Fibroblast of mammary gland (primary cell): ENCODE results near the gene LEUTX.
"Not testable (repeated sequence)": the region's sequence is repeated elsewhere in the genome, so short reads cannot be mapped to it uniquely, and the experiment has no call there.

Experiments
- DNase-seq: peaks from one replicate; pipeline ENCODE4 v3.0.0-alpha.2; 2010; ENCODE audit warnings: low read depth
- H3K4me3 ChIP-seq: 2 replicates; pipeline ENCODE4 v1.5.1; 2011; ENCODE audit warnings: low read depth, mild to moderate bottlenecking, low read length, moderate library complexity; ENCODE audit not compliant: control insufficient read depth
- TF ChIP-seq, protein P1 (sequence below): conservative IDR thresholded peaks from 2 replicates; pipeline ENCODE4 v1.5.1; 2011; ENCODE audit warnings: low read depth, low read length, inconsistent platforms; ENCODE audit not compliant: control insufficient read depth, insufficient read depth

The LEUTX gene

GRCh38 chr19:39813264-39813993, 34.8 kb downstream of the LEUTX start:
- TF ChIP-seq, protein P1, sequence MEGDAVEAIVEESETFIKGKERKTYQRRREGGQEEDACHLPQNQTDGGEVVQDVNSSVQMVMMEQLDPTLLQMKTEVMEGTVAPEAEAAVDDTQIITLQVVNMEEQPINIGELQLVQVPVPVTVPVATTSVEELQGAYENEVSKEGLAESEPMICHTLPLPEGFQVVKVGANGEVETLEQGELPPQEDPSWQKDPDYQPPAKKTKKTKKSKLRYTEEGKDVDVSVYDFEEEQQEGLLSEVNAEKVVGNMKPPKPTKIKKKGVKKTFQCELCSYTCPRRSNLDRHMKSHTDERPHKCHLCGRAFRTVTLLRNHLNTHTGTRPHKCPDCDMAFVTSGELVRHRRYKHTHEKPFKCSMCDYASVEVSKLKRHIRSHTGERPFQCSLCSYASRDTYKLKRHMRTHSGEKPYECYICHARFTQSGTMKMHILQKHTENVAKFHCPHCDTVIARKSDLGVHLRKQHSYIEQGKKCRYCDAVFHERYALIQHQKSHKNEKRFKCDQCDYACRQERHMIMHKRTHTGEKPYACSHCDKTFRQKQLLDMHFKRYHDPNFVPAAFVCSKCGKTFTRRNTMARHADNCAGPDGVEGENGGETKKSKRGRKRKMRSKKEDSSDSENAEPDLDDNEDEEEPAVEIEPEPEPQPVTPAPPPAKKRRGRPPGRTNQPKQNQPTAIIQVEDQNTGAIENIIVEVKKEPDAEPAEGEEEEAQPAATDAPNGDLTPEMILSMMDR, result no peak
- DNase-seq, result no peak
- no peak overlapping the region for H3K4me3 ChIP-seq

DNA sequence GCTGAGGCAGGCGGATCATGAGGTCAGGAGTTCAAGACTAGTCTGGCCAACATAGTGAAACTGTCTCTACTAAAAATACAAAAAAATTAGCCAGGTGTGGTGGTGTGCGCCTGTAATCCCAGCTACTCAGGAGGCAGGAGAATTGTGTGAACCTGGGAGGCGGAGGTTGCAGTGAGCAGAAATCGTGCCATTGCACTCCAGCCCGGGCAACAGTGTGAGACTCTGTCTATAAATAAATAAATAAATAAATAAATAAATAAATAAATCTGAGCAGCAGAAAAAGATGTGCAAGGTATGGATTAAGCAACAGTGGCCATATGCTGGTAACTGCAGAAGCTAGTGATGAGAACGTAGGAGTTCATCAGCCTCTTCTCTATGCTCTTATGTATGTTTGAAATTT, 35.5 kb downstream of the LEUTX start:
- not testable (repeated sequence) for H3K4me3 ChIP-seq, DNase-seq

DNA sequence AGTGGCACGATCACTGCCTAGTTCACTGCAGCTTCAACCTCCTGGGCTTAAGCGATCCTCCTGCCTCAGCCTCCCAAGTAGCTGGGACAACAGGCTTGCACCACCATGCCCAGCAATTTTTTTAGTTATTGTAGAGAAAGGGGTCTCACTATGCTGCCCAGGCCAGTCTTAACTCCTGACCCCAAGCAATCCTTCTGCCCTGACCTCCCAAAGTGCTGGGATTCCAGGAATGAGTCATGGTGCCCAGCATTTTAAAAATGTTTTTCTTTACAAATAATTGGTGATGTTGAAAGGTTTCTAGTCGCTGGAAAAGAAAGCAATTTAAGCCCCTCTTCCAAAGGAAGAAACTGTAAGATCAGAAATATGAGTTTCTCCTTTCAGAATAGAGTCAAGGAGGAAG, 35.9 kb downstream of the LEUTX start:
- H3K4me3 ChIP-seq, result no peak overlapping the region
- DNase-seq, result no peak
- TF ChIP-seq, protein P1, result no peak

- no peak for DNase-seq
- TF ChIP-seq, protein P1, result no peak
- no peak overlapping the region for H3K4me3 ChIP-seq
These were observed 37.8 kb downstream of the LEUTX start for GRCh38 chr19:39816287-39817048.

- H3K4me3 ChIP-seq, result no peak overlapping the region
- DNase-seq, result no peak
- TF ChIP-seq, protein P1, result no peak
These were observed 39.4 kb downstream of the LEUTX start for GRCh38 chr19:39817888-39818561.

DNA sequence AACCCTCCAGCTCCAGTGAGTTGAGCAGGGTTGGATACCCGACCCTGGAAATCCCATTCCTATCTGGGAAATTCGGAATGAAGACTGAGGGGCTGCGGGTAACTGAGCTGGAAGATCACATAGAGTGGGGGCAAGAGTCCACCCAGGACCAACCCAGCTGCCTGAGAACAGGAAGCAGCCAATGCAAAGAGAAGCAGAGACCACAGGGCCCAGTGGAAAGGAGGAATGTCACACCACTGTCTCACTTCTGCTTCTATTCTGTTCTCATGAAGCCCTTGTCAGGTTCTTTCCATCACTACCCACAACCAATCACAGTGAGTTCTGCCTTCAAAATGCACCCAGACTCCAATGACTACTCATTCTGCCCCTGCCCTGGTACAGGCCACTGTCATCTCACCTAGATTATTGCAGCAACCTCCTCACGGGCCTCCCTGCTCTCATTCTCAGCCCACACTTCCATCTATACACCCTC, 40.0 kb downstream of the LEUTX start:
- H3K4me3 ChIP-seq, result no peak overlapping the region
- TF ChIP-seq, protein P1, result no peak
- DNase-seq, result no peak

GRCh38 chr19:39819786-39820185, 41.1 kb downstream of the LEUTX start:
- TF ChIP-seq, protein P1, result no peak
- no peak overlapping the region for H3K4me3 ChIP-seq
- DNase-seq, result no peak
